IMR-90 (cell line): ENCODE data around the gene DSCAM.

Source experiments
- BHLHE40 ChIP-seq: fragments of 150-350 bp; IDR thresholded peaks from 2 replicates; pipeline ENCODE4 v1.6.1; 2016; ENCODE audit warnings: mild to moderate bottlenecking, low read depth, low read length
- MAFK ChIP-seq: IDR thresholded peaks from 2 replicates; pipeline ENCODE4 v1.6.1; 2012; ENCODE audit warnings: low read depth, low read length, improper control_type of control experiment
- MXI1 ChIP-seq: IDR thresholded peaks from 2 replicates; pipeline ENCODE4 v1.6.1; 2012; ENCODE audit warnings: low read depth, mild to moderate bottlenecking, low read length, moderate library complexity, borderline replicate concordance
- RAD21 ChIP-seq: IDR thresholded peaks from 2 replicates; pipeline ENCODE4 v1.6.1; 2012; ENCODE audit warnings: low read length, improper control_type of control experiment
- TF ChIP-seq, protein P1 (sequence below): conservative IDR thresholded peaks from 2 replicates; pipeline ENCODE4 v1.5.1; 2012; ENCODE audit warnings: mild to moderate bottlenecking, low read depth, low read length, improper control_type of control experiment

DNA sequence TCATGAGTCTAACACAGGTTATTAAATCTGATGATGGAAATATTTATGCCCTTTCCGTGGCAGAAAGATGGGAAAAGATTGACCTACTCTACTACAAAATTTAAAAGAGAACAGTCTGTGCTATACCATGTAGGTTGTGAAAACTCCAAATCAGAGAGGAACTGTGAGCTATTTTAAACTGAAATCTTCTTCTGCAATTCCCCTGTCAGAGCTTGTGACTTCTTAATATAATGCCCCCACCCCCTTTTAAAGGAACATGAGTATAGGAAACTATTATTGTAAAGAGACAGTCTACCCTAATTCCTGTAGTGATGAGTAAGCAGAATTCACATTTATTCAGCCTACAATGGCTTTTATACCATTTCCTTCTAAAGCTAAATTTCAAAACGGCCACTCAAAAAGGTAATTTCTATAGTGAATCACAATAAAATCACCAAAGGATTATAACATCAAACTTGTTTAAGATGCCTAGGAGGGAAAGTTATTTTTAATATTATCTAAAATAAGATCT is 11.7 kb downstream of the DSCAM start:
- TF ChIP-seq, protein P1, sequence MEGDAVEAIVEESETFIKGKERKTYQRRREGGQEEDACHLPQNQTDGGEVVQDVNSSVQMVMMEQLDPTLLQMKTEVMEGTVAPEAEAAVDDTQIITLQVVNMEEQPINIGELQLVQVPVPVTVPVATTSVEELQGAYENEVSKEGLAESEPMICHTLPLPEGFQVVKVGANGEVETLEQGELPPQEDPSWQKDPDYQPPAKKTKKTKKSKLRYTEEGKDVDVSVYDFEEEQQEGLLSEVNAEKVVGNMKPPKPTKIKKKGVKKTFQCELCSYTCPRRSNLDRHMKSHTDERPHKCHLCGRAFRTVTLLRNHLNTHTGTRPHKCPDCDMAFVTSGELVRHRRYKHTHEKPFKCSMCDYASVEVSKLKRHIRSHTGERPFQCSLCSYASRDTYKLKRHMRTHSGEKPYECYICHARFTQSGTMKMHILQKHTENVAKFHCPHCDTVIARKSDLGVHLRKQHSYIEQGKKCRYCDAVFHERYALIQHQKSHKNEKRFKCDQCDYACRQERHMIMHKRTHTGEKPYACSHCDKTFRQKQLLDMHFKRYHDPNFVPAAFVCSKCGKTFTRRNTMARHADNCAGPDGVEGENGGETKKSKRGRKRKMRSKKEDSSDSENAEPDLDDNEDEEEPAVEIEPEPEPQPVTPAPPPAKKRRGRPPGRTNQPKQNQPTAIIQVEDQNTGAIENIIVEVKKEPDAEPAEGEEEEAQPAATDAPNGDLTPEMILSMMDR, result no peak
- TF ChIP-seq BHLHE40, result no peak
- no peak for TF ChIP-seq MXI1
- peak; percentile 71 for TF ChIP-seq MAFK
- no peak for TF ChIP-seq RAD21
